Urinary bladder (tissue), 4 donors: ENCODE measurements around the gene ZBTB47. TPM values are rescaled to one million over a fixed set of nuclear protein-coding genes. Genes with fewer than 3 reads are reported as not detected.
A peak's percentile ranks its signal among the peaks of the same experiment; 100 is the strongest.

Source experiments
- DNase-seq: peaks from one replicate; pipeline ENCODE4 v3.0.0-alpha.2; 2015; ENCODE audit errors: extremely low spot score
- H3K27ac ChIP-seq: one replicate; pipeline ENCODE4 v1.5.1; 2013; ENCODE audit warnings: low read depth, mild to moderate bottlenecking, moderate library complexity
- H3K36me3 ChIP-seq: one replicate; pipeline ENCODE4 v1.6.1; 2013; ENCODE audit warnings: mild to moderate bottlenecking, moderate library complexity; ENCODE audit not compliant: insufficient read depth
- H3K4me1 ChIP-seq: one replicate; pipeline ENCODE4 v1.6.1; 2013; ENCODE audit warnings: mild to moderate bottlenecking, moderate library complexity; ENCODE audit not compliant: insufficient read depth
- H3K4me3 ChIP-seq: one replicate; pipeline ENCODE4 v1.5.1; 2013; ENCODE audit warnings: low read depth, low read length
- WGBS: extraction: QIAGEN DNeasy Blood & Tissue Kit; methylation state at CpG from one replicate; pipeline ENCODE4 v1.1.7; 2013; 5-methylcytosine and 5-hydroxymethylcytosine counted together
- polyA plus RNA-seq: library from polyadenylated mRNA; stranded (reverse); fragments of 200-250 nt; gene quantifications from one replicate; pipeline ENCODE4 v1.2.3, GENCODE V29; 2013
- total RNA-seq: library from RNA; depleted of rRNA; stranded (reverse); fragments of >200 nt; gene quantifications from one replicate; pipeline ENCODE4 v1.2.3, GENCODE V29; 2014
- donor health status: healthy with polysubstance abuse.
- donor health status: healthy.

ZBTB47 gene
- total and polyA plus RNA-seq, 2 donors: 17.1 to 48.2 TPM

DNA sequence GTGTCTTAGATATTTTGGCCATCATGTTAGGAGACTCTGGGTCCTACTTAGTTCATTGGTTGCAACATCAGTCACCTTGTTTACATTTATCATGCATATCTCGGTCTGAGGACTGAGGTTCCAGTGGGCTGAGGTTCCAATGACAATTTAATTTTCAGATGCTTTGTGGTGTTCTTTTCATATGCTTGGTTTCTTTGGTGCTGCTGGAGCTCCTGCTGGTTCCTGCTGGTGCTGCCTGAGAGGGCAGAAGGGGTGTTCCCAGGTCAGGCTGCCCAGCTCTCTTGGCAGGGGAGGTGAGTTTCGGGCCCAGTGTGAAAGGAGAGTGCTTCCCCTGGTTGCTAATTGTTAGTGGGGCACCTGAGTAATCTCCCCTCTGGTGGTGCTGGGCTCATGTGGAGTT, 24.9 kb downstream of the ZBTB47 start:
- Histone ChIP-seq H3K4me1 (no peaks in the 10 kb centered on the region), H3K36me3 (no peaks in the 10 kb centered on the region), H3K27ac (no peak overlapping the region), H3K4me3 (no peak overlapping the region)
- 69% methylated on average over 2 of the region's 2 CpGs for WGBS
- no peak for DNase-seq

DNA sequence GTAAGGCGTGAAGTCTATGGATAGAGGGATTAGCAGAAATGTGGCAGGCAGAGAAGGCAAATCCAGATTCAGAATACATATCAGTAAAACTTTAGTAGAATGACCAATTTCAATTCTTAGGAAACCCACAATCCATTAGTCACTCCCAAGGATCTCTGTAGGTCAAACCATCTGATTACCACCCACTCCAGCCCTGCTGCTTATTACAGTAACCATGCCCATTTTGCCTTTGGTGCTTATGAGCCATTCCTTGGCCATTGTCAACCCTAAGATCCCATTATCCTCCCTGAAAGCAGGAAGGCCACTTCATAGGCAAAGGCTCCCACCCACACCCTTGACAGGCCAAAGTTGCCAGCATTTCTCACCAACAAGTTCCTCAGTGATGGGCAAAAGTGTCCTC, 26.8 kb downstream of the ZBTB47 start:
- H3K27ac ChIP-seq: no peak overlapping the region
- no peaks in the 10 kb centered on the region for H3K4me1 ChIP-seq
- no peak overlapping the region for H3K4me3 ChIP-seq
- DNase-seq: no peak
- H3K36me3 ChIP-seq: no peaks in the 10 kb centered on the region
- WGBS: 90% methylated on average over 1 of the region's 1 CpG

DNA sequence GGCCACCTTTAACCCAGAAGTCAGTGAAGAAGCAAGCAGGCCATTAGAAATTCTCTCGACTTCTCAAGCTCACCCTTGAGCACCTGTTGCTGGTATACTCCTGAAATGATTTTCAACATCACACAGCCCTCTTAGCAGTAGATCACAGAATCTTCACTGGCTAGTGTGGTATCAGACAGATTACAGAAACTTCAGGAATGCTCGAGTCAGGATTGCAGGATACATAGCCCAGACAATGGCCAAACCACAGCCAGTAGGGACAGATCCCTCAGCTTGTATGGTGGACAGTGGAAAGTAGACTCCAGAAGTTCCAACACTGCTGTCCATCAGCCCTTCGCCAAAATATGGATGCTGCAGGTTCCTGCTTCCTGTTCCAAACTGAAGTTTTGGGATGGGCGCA, 27.3 kb downstream of the ZBTB47 start:
- Histone ChIP-seq H3K27ac (no peak overlapping the region), H3K36me3 (no peaks in the 10 kb centered on the region), H3K4me1 (no peaks in the 10 kb centered on the region), H3K4me3 (no peak overlapping the region)
- WGBS: 83% methylated on average over 4 of the region's 4 CpGs
- no peak for DNase-seq

DNA sequence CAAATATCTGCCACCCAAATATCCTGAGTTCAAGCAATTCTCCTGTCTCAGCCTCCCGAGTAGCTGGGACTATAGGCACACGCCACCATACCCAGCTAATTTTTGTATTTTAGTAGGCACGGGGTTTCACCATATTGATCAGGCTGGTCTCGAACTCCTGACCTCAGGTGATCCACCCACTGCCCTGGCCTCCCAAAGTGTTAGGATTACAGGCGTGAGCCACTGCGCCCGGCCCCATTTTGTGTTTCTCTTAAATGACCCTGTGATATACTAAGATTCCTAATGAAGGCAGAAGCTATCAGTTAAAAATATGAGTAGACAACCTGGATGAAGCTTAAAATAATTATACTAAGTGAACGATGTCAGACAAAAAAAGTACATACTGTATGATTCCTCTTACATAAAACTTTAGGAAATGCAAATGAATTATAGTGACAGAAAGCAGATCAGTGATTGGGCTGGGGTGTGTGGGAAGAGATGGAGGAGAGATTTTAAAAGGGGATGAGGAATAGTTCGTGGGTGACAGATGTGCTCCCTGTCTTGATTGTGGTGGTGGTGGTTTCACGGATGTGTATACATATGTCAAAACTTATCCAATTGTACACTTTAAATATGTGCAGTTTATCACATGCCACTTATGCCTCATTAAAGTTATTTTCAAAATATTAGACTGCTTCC, 28.0 kb downstream of the ZBTB47 start:
- H3K27ac ChIP-seq: no peak overlapping the region
- H3K4me3 ChIP-seq: no peak overlapping the region
- no peaks in the 10 kb centered on the region for H3K4me1 ChIP-seq
- DNase-seq: no peak
- 84% methylated on average over 10 of the region's 10 CpGs for WGBS
- H3K36me3 ChIP-seq: no peaks in the 10 kb centered on the region

DNA sequence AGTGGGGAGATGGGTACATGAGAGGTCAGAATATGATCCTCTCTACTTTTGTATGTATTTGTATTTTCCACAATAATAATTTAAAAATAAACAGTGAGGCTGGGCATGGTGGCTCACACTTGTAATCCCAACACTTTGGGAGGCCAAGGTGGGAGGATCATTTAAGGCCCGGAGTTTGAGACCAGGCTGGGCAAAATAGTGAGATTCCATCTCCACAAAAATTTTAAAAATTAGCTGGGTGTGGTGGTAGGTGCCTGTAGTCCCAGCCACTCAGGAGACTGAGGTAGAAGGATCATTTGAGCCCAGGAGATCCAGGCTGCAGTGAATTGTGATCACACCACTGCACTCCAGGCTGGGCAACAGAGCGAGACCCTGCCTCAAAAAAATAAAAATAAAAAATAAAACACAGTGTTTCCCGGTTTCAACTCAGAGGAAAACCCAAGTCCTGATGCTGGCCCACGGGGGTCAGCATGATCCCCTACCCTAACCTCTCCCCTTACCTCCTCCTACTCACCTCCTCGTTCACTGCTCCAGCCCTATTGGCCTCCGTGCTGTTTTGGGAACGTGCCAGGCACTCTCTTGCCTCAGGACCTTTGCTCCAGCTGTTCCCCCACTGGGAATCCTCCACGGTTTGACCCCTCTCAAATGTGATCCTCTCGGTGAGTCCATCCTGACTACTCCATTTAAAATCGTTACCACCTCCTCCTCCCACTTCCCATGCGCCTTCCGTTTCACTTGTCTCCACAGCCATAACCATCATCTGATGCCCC, 29.0 kb downstream of the ZBTB47 start:
- H3K4me3 ChIP-seq: no peak overlapping the region
- no peak overlapping the region for H3K27ac ChIP-seq
- DNase-seq: no peak
- no peaks in the 10 kb centered on the region for H3K36me3 ChIP-seq
- H3K4me1 ChIP-seq: no peaks in the 10 kb centered on the region
- 78% methylated on average over 12 of the region's 12 CpGs for WGBS

DNA sequence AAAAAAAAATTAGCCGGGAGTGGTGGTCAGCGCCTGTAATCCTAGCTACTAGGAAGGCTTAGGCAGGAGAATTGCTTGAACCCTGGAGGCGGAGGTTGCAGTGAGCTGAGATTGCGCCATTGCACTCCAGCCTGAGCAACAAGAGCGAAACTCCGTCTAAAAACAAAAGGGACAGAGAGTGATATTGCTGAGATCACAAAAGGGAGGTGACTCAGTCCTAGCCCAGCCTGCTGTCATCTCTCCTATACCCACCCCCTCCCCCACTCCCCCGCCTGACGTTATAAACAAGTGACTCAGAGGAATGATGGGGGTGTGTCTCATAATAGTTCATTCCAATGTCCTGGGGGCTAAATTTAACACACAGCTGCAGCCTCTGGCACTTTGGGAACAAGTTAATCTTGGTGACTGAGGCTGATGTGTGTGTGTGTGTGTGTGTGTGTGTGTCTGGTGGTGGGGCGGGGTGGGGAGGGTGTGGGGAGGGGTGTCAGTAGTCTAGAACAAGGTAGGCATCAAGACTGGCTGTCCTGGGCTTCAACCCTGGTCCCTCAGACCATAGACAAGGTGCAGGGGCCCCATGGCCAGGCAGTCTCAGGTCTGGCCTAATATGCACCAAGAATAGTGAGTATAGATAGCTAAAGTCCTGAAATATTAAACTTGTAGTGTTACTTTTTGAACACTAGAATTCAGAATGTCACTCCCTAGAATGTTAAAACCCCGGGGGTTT, 30.5 kb downstream of the ZBTB47 start:
- no peak overlapping the region for H3K27ac ChIP-seq
- DNase-seq: peak; percentile 25
- no peaks in the 10 kb centered on the region for H3K4me1 ChIP-seq
- H3K4me3 ChIP-seq: no peak overlapping the region
- 45% methylated on average over 10 of the region's 10 CpGs for WGBS
- no peaks in the 10 kb centered on the region for H3K36me3 ChIP-seq

DNA sequence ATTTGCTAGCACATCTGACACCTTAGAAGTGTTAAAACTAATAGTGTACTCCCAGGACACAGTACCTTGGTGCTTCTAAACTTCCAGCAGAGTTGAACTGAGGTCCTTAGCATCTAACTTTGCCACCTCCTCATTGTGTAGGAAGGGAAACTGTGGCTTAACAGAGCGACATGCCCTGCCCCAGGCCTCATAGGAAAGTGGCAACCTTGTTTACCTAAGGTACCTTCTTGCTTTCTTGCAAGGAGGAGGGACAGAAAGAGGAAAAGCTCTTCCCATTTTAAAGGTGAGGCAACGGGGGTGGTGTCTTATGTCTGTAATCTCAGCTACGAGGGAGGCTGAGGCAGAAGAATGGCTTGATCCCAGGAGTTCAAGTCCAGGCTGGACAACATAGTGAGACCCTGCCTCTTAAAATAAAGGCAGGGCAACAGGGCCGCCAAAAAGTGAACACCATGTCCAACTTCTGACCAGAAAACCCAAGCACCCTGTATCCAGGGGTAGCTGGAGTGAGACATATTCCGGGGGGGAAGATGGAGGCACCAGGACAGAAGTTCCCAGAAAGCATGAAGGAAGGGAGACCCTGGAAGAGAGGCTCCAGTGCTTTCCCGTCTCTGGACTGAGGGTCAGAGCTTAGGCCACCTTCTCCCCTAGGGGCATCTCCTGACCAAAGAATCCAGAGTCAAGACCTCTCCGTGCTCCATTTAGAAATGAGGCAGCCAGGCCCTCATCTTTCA, 31.3 kb downstream of the ZBTB47 start:
- no peak overlapping the region for H3K27ac ChIP-seq
- 91% methylated on average over 7 of the region's 7 CpGs for WGBS
- no peaks in the 10 kb centered on the region for H3K36me3 ChIP-seq
- no peaks in the 10 kb centered on the region for H3K4me1 ChIP-seq
- H3K4me3 ChIP-seq: no peak overlapping the region
- DNase-seq: no peak

DNA sequence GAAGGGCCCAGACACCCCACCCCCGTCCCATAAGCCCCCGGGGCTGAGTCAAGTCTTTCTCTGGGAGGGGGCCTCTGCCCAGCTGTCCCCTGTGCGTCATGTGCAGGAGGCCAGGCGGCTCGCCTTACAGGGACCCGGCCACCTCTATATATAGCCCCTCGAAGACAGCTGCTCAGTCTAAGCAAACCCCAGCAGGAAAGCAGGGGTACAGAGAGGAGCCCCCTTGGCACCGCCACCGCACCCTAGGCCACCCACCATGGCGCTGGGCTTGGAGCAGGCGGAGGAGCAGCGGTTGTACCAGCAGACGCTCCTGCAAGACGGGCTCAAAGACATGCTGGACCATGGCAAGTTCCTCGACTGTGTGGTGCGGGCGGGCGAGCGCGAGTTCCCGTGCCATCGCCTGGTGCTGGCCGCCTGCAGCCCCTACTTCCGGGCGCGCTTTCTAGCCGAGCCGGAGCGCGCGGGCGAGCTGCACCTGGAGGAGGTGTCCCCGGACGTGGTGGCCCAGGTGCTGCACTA, 31.9 kb downstream of the ZBTB47 start, which contains the start of gene KLHL40:
Gene KLHL40 (plus strand): TSS at position 175 of the 519 bp plus-strand sequence. CDS start 82 bp downstream, at position 257.
- Histone ChIP-seq H3K4me3 (no peak within 1 kb of the TSS), H3K36me3 (no peaks in the 10 kb centered on the region), H3K4me1 (no peaks in the 10 kb centered on the region), H3K27ac (no peak within 1 kb of the TSS)
- WGBS: 59% methylated on average over 34 of the region's 34 CpGs
- DNase-seq: no peak

DNA sequence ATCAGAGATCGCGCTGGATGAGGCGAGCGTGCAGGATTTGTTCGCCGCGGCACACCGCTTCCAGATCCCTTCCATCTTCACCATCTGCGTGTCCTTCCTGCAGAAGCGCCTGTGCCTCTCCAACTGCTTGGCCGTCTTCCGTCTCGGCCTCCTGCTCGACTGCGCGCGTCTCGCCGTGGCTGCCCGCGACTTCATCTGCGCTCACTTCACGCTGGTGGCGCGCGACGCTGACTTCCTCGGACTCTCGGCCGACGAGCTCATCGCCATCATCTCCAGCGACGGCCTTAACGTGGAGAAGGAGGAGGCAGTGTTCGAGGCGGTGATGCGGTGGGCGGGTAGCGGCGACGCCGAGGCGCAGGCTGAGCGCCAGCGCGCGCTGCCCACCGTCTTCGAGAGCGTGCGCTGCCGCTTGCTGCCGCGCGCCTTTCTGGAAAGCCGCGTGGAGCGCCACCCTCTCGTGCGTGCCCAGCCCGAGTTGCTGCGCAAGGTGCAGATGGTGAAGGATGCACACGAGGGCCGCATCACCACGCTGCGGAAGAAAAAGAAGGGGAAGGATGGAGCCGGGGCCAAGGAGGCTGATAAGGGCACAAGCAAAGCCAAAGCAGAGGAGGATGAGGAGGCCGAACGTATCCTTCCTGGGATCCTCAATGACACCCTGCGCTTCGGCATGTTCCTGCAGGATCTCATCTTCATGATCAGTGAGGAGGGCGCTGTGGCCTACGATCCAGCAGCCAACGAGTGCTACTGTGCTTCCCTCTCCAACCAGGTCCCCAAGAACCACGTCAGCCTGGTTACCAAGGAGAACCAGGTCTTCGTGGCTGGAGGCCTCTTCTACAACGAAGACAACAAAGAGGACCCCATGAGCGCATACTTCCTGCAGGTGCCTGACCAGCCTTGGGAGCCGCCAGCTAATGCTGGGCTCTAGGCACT, 32.7 kb downstream of the ZBTB47 start:
- no peaks in the 10 kb centered on the region for H3K36me3 ChIP-seq
- no peak for DNase-seq
- no peak overlapping the region for H3K4me3 ChIP-seq
- no peaks in the 10 kb centered on the region for H3K4me1 ChIP-seq
- H3K27ac ChIP-seq: no peak overlapping the region
- WGBS: 44% methylated on average over 80 of the region's 80 CpGs

DNA sequence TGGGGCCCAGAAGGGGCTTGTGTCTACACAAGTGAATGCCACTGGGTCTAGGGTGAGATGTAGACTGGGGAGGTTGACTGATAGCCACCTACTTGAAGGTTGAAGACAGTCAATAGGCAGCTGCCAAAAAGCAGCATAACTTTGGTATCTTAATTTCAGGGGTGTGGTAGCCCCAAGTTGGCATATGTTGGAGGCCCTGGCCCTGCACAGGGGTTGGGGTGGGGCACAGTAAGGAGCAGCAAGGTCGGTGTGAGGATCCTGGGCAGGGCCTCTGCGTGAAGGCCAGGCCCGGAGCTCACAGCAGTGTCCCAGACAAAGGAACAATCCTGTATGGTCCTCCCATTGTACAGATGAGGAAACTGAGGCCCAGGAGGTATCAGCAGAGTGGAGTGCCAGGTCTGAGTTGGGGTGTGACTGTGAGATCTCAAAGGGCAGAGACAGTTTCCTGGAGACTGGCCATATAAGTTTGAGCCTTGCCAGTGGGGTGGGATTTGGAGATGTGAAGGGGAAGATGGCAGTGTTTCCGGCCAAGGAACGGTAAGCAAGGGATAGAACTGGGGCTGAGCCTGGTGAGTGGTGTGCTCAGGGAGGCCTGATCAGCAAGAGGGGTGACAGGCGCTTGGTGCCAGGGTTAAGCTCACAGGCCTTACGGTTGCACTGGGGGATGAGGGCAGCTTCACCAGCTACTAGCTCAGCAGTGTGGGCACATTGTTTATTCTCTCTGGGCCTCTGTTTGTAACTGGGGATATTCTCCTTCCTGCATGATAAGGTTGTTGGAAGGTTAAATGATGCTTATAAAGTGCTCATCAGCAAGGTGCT, 33.5 kb downstream of the ZBTB47 start:
- Histone ChIP-seq H3K27ac (no peak overlapping the region), H3K4me1 (no peaks in the 10 kb centered on the region), H3K36me3 (no peaks in the 10 kb centered on the region), H3K4me3 (no peak overlapping the region)
- DNase-seq: no peak
- 88% methylated on average over 7 of the region's 7 CpGs for WGBS

DNA sequence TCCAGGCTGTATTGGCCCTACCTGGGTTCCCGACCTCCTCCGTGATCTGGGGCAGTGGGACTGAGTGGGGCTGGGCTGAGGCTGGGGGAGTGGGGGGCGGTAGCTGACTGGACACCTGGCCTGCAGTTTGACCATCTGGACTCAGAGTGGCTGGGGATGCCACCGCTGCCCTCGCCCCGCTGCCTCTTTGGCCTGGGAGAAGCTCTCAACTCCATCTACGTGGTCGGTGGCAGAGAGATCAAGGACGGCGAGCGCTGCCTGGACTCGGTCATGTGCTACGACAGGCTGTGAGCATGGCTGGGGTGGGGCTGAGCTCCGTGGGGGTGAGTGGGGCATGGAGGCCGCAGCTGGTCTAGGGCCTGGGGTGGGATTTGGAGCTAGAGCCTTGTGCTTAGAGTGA, 34.5 kb downstream of the ZBTB47 start:
- H3K27ac ChIP-seq: no peak overlapping the region
- no peaks in the 10 kb centered on the region for H3K36me3 ChIP-seq
- WGBS: 90% methylated on average over 15 of the region's 15 CpGs
- H3K4me3 ChIP-seq: no peak overlapping the region
- no peaks in the 10 kb centered on the region for H3K4me1 ChIP-seq
- no peak for DNase-seq
